H1 (cell line): ENCODE measurements around the gene STX12.

Source experiments
- EGR1 ChIP-seq: IDR thresholded peaks from 2 replicates; pipeline ENCODE4 v1.6.1; 2011; ENCODE audit warnings: low read depth, low read length, borderline replicate concordance
- HDAC6 ChIP-seq: IDR thresholded peaks from one replicate; pipeline ENCODE4 v1.7.1; 2012; ENCODE audit warnings: low read depth, mild to moderate bottlenecking, inconsistent platforms, low read length, moderate library complexity
- JUND ChIP-seq: IDR thresholded peaks from 2 replicates; pipeline ENCODE4 v1.6.1; 2011; ENCODE audit warnings: mild to moderate bottlenecking, improper control_type of control experiment, low read length
- MAFK ChIP-seq: IDR thresholded peaks from 2 replicates; pipeline ENCODE4 v1.6.1; 2012; ENCODE audit warnings: low read depth, mild to moderate bottlenecking, improper control_type of control experiment, low read length
- MAX ChIP-seq: IDR thresholded peaks from 2 replicates; pipeline ENCODE4 v1.6.1; 2012; ENCODE audit warnings: inconsistent platforms
- POLR2AphosphoS5 ChIP-seq: IDR thresholded peaks from 2 replicates; pipeline ENCODE4 v1.6.1; 2011; ENCODE audit warnings: low read depth, low read length
- SIX5 ChIP-seq: IDR thresholded peaks from 2 replicates; pipeline ENCODE4 v1.6.1; 2011; ENCODE audit warnings: mild to moderate bottlenecking, low read depth, low read length
- SP1 ChIP-seq: IDR thresholded peaks from 2 replicates; pipeline ENCODE4 v1.6.1; 2011; ENCODE audit warnings: low read depth, low read length
- SP2 ChIP-seq: IDR thresholded peaks from 2 replicates; pipeline ENCODE4 v1.6.1; 2012; ENCODE audit warnings: mild to moderate bottlenecking, low read length, inconsistent platforms
- TBP ChIP-seq: IDR thresholded peaks from 2 replicates; pipeline ENCODE4 v1.6.1; 2011; ENCODE audit warnings: low read depth, low read length, improper control_type of control experiment
- YY1 ChIP-seq: IDR thresholded peaks from 2 replicates; pipeline ENCODE4 v1.6.1; 2011; ENCODE audit warnings: low read depth, mild to moderate bottlenecking, low read length
- ZNF274 ChIP-seq: IDR thresholded peaks from 2 replicates; pipeline ENCODE4 v1.7.0; 2012; ENCODE audit warnings: low read length, borderline replicate concordance; ENCODE audit errors: extremely low read depth
- TF ChIP-seq, protein P1 (sequence below): IDR thresholded peaks from 2 replicates; pipeline ENCODE4 v1.6.1; 2011; ENCODE audit warnings: low read length, improper control_type of control experiment
- TF ChIP-seq, protein P2 (sequence below), 3 experiments: IDR thresholded peaks; 1 replicate in 2 of 3; 2 replicates in 1 of 3; pipeline versions ENCODE4 v1.5.1 to v1.6.1; 2011; ENCODE audit warnings: low read length in 3 of 3, mild to moderate bottlenecking in 3 of 3, inconsistent platforms in 2 of 3, low read depth in 1 of 3, moderate library complexity in 1 of 3; ENCODE audit not compliant: insufficient read depth in 1 of 3; ENCODE audit errors: control extremely low read depth in 1 of 3

GRCh38 chr1:27736252-27736651, 36.8 kb upstream of the STX12 start:
- no peak for TF ChIP-seq EGR1
- TF ChIP-seq ZNF274, result no peak
- TF ChIP-seq, protein P1, sequence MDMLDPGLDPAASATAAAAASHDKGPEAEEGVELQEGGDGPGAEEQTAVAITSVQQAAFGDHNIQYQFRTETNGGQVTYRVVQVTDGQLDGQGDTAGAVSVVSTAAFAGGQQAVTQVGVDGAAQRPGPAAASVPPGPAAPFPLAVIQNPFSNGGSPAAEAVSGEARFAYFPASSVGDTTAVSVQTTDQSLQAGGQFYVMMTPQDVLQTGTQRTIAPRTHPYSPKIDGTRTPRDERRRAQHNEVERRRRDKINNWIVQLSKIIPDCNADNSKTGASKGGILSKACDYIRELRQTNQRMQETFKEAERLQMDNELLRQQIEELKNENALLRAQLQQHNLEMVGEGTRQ, result no peak
- TF ChIP-seq, protein P2, sequence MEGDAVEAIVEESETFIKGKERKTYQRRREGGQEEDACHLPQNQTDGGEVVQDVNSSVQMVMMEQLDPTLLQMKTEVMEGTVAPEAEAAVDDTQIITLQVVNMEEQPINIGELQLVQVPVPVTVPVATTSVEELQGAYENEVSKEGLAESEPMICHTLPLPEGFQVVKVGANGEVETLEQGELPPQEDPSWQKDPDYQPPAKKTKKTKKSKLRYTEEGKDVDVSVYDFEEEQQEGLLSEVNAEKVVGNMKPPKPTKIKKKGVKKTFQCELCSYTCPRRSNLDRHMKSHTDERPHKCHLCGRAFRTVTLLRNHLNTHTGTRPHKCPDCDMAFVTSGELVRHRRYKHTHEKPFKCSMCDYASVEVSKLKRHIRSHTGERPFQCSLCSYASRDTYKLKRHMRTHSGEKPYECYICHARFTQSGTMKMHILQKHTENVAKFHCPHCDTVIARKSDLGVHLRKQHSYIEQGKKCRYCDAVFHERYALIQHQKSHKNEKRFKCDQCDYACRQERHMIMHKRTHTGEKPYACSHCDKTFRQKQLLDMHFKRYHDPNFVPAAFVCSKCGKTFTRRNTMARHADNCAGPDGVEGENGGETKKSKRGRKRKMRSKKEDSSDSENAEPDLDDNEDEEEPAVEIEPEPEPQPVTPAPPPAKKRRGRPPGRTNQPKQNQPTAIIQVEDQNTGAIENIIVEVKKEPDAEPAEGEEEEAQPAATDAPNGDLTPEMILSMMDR (IDR thresholded peaks at IDR 0.05; ENCODE audit: control extremely low read depth in 1 of 3, insufficient read depth in 1 of 3, low read depth in 1 of 3, low read length in 3 of 3), result no peak
- TF ChIP-seq MAX, result no peak
- no peak for TF ChIP-seq POLR2AphosphoS5
- TF ChIP-seq SIX5, result no peak
- TF ChIP-seq HDAC6, result no peak
- TF ChIP-seq TBP, result no peak
- no peak for TF ChIP-seq SP1
- no peak for TF ChIP-seq MAFK
- TF ChIP-seq SP2, result no peak
- TF ChIP-seq JUND, result no peak
- TF ChIP-seq YY1, result no peak
